Keratinocyte (primary cell): ENCODE measurements around the gene HPX. TPM values are rescaled to one million over a fixed set of nuclear protein-coding genes. Genes with fewer than 3 reads are reported as not detected.

Source experiments
- DNase-seq: peaks from one replicate; pipeline ENCODE4 v3.0.0-alpha.2; 2011; ENCODE audit warnings: low read depth, missing footprints, low spot score
- FAIRE-seq: peaks from 2 replicates; lab custom pipeline; 2011; peaks lifted over from hg19 to GRCh38; lab: Jason Lieb, UNC
- H2AFZ ChIP-seq: 2 replicates; pipeline ENCODE4 v1.6.0; 2012; ENCODE audit warnings: low read length, control low read depth, inconsistent platforms; ENCODE audit not compliant: control insufficient read depth
- H3K27ac ChIP-seq: 2 replicates; pipeline ENCODE4 v1.5.1; 2011; ENCODE audit warnings: low read length; ENCODE audit not compliant: control insufficient read depth, insufficient read depth
- H3K27me3 ChIP-seq: 3 replicates; pipeline ENCODE4 v1.6.0; 2011; ENCODE audit warnings: low read length; ENCODE audit not compliant: control insufficient read depth, insufficient read depth; ENCODE audit errors: extremely low read depth
- H3K36me3 ChIP-seq, 2 experiments: 2 replicates in 1 of 2; 3 replicates in 1 of 2; pipeline ENCODE4 v1.5.1; 2011; ENCODE audit warnings: low read length in 2 of 2, mild to moderate bottlenecking in 1 of 2; ENCODE audit not compliant: control insufficient read depth in 2 of 2, insufficient read depth in 2 of 2; ENCODE audit errors: extremely low read depth in 1 of 2
- H3K4me1 ChIP-seq: 3 replicates; pipeline ENCODE4 v1.5.1; 2011; ENCODE audit warnings: low read length; ENCODE audit not compliant: control insufficient read depth, insufficient read depth; ENCODE audit errors: extremely low read depth
- H3K4me2 ChIP-seq: 3 replicates; pipeline ENCODE4 v1.6.0; 2011; ENCODE audit warnings: low read depth, low read length; ENCODE audit not compliant: control insufficient read depth, insufficient read depth; ENCODE audit errors: extremely low read depth
- H3K4me3 ChIP-seq, 3 experiments: fragments of 200-600 bp in 1 of 3; sonication (generic) in 1 of 3; 2 replicates in 2 of 3; 3 replicates in 1 of 3; pipeline ENCODE4 v1.5.1; 2011 to 2016; ENCODE audit warnings: low read length in 3 of 3, mild to moderate bottlenecking in 3 of 3, control low read depth in 2 of 3, inconsistent platforms in 1 of 3, low read depth in 1 of 3, mixed read lengths in 1 of 3, mixed run types in 1 of 3, moderate library complexity in 1 of 3; ENCODE audit not compliant: control insufficient read depth in 2 of 3, insufficient read depth in 2 of 3; ENCODE audit errors: extremely low read depth in 1 of 3
- H3K79me2 ChIP-seq: 2 replicates; pipeline ENCODE4 v1.6.0; 2012; ENCODE audit warnings: low read length; ENCODE audit not compliant: control insufficient read depth, insufficient read depth
- H3K9ac ChIP-seq: 3 replicates; pipeline ENCODE4 v1.6.0; 2011; ENCODE audit warnings: low read length; ENCODE audit not compliant: control insufficient read depth, insufficient read depth; ENCODE audit errors: extremely low read depth
- H3K9me1 ChIP-seq: 3 replicates; pipeline ENCODE4 v1.6.0; 2011; ENCODE audit warnings: low read length; ENCODE audit not compliant: control insufficient read depth, insufficient read depth; ENCODE audit errors: extremely low read depth
- H3K9me3 ChIP-seq: 2 replicates; pipeline ENCODE4 v1.5.1; 2012; ENCODE audit warnings: low read depth, low read length; ENCODE audit not compliant: control insufficient read depth
- H4K20me1 ChIP-seq: 3 replicates; pipeline ENCODE4 v1.6.0; 2011; ENCODE audit warnings: low read length; ENCODE audit not compliant: control insufficient read depth, insufficient read depth; ENCODE audit errors: extremely low read depth
- CTCF ChIP-seq, 3 experiments: IDR thresholded peaks in 1 of 3; conservative IDR thresholded peaks in 1 of 3; optimal IDR thresholded peaks in 1 of 3; 2 replicates in 2 of 3; 3 replicates in 1 of 3; pipeline versions ENCODE3 to v1.5.1; 2011; ENCODE audit warnings: low read length in 3 of 3, mild to moderate bottlenecking in 3 of 3, moderate library complexity in 2 of 3, control low read depth in 1 of 3, inconsistent platforms in 1 of 3; ENCODE audit not compliant: insufficient read depth in 2 of 3; ENCODE audit errors: extremely low read depth in 1 of 3
- EZH2 ChIP-seq: IDR thresholded peaks from one replicate; pipeline ENCODE4 v1.6.1; 2012; ENCODE audit warnings: inconsistent platforms, mild to moderate bottlenecking, low read length, moderate library complexity
- dilution Hi-C: fragments of 300-500 bp; cut with MboI; formaldehyde crosslinking; loops from one replicate; pipeline ENCODE4 v1.7.0; 2020; ENCODE audit warnings: low sequenced_read_pairs; ENCODE audit not compliant: extremely low pct_ligation_motif_present
- polyA minus RNA-seq, 3 experiments: library from RNA; depleted of rRNA, polyadenylated mRNA; stranded (reverse); fragments of >200 nt; gene quantifications; 1 replicate in 1 of 3; 2 replicates in 1 of 3; 3 replicates in 1 of 3; pipeline ENCODE4 v1.2.3, GENCODE V29; 2011
- polyA plus RNA-seq, 5 experiments: library from polyadenylated mRNA; depleted of rRNA in 3 of 5; stranded (reverse) in 3 of 5; stranded (forward) in 1 of 5; unstranded in 1 of 5; fragments of >200 nt; gene quantifications; 1 replicate in 1 of 5; 2 replicates in 3 of 5; 3 replicates in 1 of 5; pipeline versions ENCODE4 v1.2.1 to v1.2.3, GENCODE V29; 2011 to 2012; ENCODE audit warnings: missing spikeins in 2 of 5, low read depth in 1 of 5, low replicate concordance in 1 of 5

The HPX gene
- polyA plus RNA-seq (0.35 to 1.5 TPM (median 0.76 TPM) in 3 replicates), polyA minus RNA-seq (2.3 to 2.8 TPM in 2 of 3 replicates, not detected in the other)
- 0.26 TPM for polyA plus RNA-seq (2011; ENCODE audit: low read depth)
- polyA plus RNA-seq (2011; cell fraction: cytosol; rRNA removed) = 0.08 and 0.13 TPM in 2 replicates
- polyA plus RNA-seq (2011; cell fraction: nucleus; rRNA removed) = 7.6 and 11.3 TPM in 2 replicates
- polyA plus RNA-seq (2012; ENCODE audit: low replicate concordance) = 0.10 and 1.4 TPM in 2 replicates
- not detected for polyA minus RNA-seq (2011; cell fraction: cytosol; rRNA and poly(A)+ RNA removed)
- polyA minus RNA-seq (2011; cell fraction: nucleus; rRNA and poly(A)+ RNA removed) = 3.0 and 9.7 TPM in 2 replicates

- Histone ChIP-seq H3K79me2 (no peaks in the 10 kb centered on the region), H3K9me1 (no peaks in the 10 kb centered on the region), H3K36me3 (no peaks in the 10 kb centered on the region), H3K4me2 (no peak within 1 kb of the TSS), H3K4me3 (no peak within 1 kb of the TSS), H2AFZ (no peak within 1 kb of the TSS), H3K9ac (no peak within 1 kb of the TSS), H4K20me1 (no peaks in the 10 kb centered on the region), H3K4me1 (no peaks in the 10 kb centered on the region), H3K27ac (no peak within 1 kb of the TSS), H3K9me3 (no peaks in the 10 kb centered on the region), H3K27me3 (no peaks in the 10 kb centered on the region)
- DNase-seq = no peak
- TF ChIP-seq EZH2 = no peak
- TF ChIP-seq CTCF (optimal IDR thresholded peaks at IDR 0.05 in 1 of 3, IDR thresholded peaks at IDR 0.05 in 1 of 3, conservative IDR thresholded peaks at IDR 0.05 in 1 of 3; ENCODE audit: extremely low read depth in 1 of 3, insufficient read depth in 2 of 3, low read length in 3 of 3) = no peak
- FAIRE-seq = no peak
- dilution Hi-C loops = no loop called here
Measured at GRCh38 chr11:6440906-6441358, at the start of gene HPX. Gene HPX, minus strand, starts transcription at chr11:6440987. Its CDS starts 24 bp downstream, at chr11:6440963.

- Histone ChIP-seq H3K4me3 (no peak overlapping the region), H3K9me1 (no peaks in the 10 kb centered on the region), H3K27ac (no peak overlapping the region), H3K9ac (no peak overlapping the region), H2AFZ (no peak overlapping the region), H4K20me1 (peaks cover 2% of the 10 kb centered on the region), H3K9me3 (no peaks in the 10 kb centered on the region), H3K27me3 (no peaks in the 10 kb centered on the region), H3K4me1 (no peaks in the 10 kb centered on the region), H3K36me3 (peaks cover 18 to 24% of the 10 kb centered on the region in 2 experiments), H3K79me2 (peaks cover 3% of the 10 kb centered on the region), H3K4me2 (no peak overlapping the region)
- FAIRE-seq (no peak), DNase-seq (no peak)
- dilution Hi-C loops = no loop called here
- TF ChIP-seq CTCF (optimal IDR thresholded peaks at IDR 0.05 in 1 of 3, IDR thresholded peaks at IDR 0.05 in 1 of 3, conservative IDR thresholded peaks at IDR 0.05 in 1 of 3; ENCODE audit: extremely low read depth in 1 of 3, insufficient read depth in 2 of 3, low read length in 3 of 3) (no peak), EZH2 (no peak)
Measured at GRCh38 chr11:6489306-6489705, 48.5 kb upstream of the HPX start.
